ENCODE data around the gene MINDY4B. TPM values are rescaled to one million over a fixed set of nuclear protein-coding genes. Genes with fewer than 3 reads are reported as not detected.
A peak's percentile ranks its signal among the peaks of the same experiment; 100 is the strongest.

The MINDY4B gene
- polyA plus RNA-seq, 2 of the 4 experiments (the other 2 are of a cell fraction), result not detected

DNA sequence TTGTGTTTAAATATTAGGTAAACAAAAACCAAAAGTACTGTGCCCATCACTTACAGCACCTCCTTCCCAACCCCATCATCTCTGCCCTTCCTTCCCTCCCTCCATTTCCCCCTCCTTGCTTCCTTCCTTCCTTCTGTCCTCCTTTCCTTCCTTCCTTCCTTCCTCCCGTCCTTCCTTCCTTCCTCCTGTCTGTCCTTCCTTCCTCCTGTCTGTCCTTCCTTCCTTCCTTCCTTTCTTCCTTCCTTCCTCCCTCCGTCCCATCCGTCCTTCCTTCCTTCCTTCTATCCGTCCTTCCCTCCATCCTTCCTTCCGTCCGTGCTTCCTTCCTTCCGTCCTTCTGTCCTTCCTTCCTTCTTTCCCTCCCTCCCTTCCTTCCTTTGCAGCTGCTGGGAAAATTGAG lies 74.5 kb downstream of the MINDY4B start:
- 72% methylated on average over 7 of the region's 7 CpGs for WGBS (ENCODE audit: missing lambda C conversion rate)
- POLR2A ChIA-PET, result no interaction called here
- CTCF ChIA-PET, result interaction anchor here (0.6 to 2.0 kb wide), 4 partner anchors 8 to 596 kb away, joined by 3 to 9 read pairs (median 3); no protein-coding TSS in a partner anchor

DNA sequence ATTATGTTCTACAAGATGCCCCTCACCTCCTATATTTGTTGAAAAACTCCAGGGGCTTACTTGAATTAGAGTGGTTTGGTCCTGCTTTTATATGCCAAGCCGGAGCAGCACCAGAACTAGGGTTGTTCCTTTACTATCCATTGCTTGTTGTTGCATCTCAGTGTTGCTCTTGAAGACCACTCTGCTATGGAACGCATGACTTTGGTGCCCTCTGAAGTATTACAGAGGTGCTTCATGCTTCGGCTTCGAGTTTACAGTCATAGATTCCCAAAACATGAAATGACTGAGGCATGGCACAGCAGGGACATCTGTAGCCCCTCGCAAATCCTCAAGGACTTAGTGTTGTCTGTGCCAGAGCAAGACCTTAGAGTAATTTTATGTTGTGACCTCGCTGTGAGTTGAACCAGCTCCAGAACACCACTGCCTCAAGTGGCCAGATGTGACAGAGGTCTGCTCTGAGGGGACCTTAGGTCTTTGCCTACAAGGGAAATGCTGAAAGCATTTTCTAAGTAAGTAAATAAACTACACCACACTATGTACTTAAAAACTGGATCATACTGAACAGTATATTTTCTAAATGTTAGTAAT lies 75.1 kb downstream of the MINDY4B start:
- Histone ChIP-seq H3K4me3 (no peak overlapping the region), H3K4me1 (no peaks in the 10 kb centered on the region), H3K27ac (no peak overlapping the region), H3K4me2 (no peak overlapping the region), H3K9me3 (no peaks in the 10 kb centered on the region)
- FAIRE-seq (no peak), DNase-seq (ENCODE audit: low read depth in 1 of 2, low spot score in 1 of 2) (peak; percentile 16 to 32), ATAC-seq (peak; percentile 64 to 85; a peak in 4 of 6 replicates)
- ChIA-PET POLR2A (no interaction called here), CTCF (interaction anchor here (0.6 to 2.0 kb wide), 4 partner anchors 9 to 596 kb away, joined by 3 to 9 read pairs (median 3); no protein-coding TSS in a partner anchor)
- WGBS (ENCODE audit: missing lambda C conversion rate), result 61% methylated on average over 6 of the region's 6 CpGs
- TF ChIP-seq ZFP36 (IDR thresholded peaks at IDR 0.05; ENCODE audit: borderline replicate concordance, partially characterized antibody) (no peak), MYC (IDR thresholded peaks at IDR 0.05; ENCODE audit: borderline replicate concordance, low read length) (no peak), RAD21 (conservative IDR thresholded peaks at IDR 0.05 in 1 of 2, IDR thresholded peaks at IDR 0.05 in 1 of 2) (peak in 1 of 2 experiments; percentile 8; a peak in 1 of 5 replicates)
- TF ChIP-seq, protein P1, sequence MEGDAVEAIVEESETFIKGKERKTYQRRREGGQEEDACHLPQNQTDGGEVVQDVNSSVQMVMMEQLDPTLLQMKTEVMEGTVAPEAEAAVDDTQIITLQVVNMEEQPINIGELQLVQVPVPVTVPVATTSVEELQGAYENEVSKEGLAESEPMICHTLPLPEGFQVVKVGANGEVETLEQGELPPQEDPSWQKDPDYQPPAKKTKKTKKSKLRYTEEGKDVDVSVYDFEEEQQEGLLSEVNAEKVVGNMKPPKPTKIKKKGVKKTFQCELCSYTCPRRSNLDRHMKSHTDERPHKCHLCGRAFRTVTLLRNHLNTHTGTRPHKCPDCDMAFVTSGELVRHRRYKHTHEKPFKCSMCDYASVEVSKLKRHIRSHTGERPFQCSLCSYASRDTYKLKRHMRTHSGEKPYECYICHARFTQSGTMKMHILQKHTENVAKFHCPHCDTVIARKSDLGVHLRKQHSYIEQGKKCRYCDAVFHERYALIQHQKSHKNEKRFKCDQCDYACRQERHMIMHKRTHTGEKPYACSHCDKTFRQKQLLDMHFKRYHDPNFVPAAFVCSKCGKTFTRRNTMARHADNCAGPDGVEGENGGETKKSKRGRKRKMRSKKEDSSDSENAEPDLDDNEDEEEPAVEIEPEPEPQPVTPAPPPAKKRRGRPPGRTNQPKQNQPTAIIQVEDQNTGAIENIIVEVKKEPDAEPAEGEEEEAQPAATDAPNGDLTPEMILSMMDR (IDR thresholded peaks at IDR 0.05), result 0 out of 3 replicates have a peak, but pooled peaks have one; percentile 11

More for the DNA sequence above, 74.5 kb downstream of the MINDY4B start:
- H3K27ac ChIP-seq, result no peak overlapping the region
- H3K4me2 ChIP-seq, result no peak overlapping the region
- no peak for FAIRE-seq
- DNase-seq (ENCODE audit: low read depth in 1 of 2, low spot score in 1 of 2), result no peak
- H3K4me1 ChIP-seq, result no peaks in the 10 kb centered on the region
- ATAC-seq, result no peak
- no peak for TF ChIP-seq ZC3H11A (IDR thresholded peaks at IDR 0.05)
- no peak overlapping the region for H3K4me3 ChIP-seq
- H3K9me3 ChIP-seq, result no peaks in the 10 kb centered on the region

DNA sequence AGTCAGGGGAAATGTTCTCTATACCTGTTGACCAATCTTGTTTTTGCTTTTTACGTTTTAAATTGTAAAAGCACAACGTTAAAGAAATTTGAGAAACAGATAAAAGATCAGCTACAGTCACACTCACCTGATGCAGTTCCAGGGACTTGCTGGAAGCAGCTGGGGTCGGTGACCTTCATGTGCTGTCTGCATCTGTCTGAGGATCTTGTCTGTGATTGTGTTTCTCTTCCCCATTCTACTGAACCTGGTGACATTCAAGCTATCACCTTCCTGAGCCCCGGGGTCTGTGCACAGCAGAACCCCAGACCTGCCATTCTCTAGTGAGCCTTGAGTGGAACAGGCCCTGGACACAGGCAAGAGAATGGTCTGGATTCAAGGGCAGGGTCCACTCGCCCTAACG lies 75.8 kb downstream of the MINDY4B start:
- DNase-seq (ENCODE audit: low read depth in 1 of 2, low spot score in 1 of 2) (no peak), FAIRE-seq (no peak), ATAC-seq (no peak)
- Histone ChIP-seq H3K9me3 (no peaks in the 10 kb centered on the region), H3K4me1 (no peaks in the 10 kb centered on the region), H3K4me3 (no peak overlapping the region), H3K27ac (no peak overlapping the region), H3K4me2 (no peak overlapping the region)
- 19% methylated on average over 6 of the region's 6 CpGs for WGBS (ENCODE audit: missing lambda C conversion rate)
- POLR2A ChIA-PET, result no interaction called here
- TF ChIP-seq MYC (IDR thresholded peaks at IDR 0.05; ENCODE audit: borderline replicate concordance, low read length) (no peak), MAFK (IDR thresholded peaks at IDR 0.05; ENCODE audit: partially characterized antibody) (no peak), NPAS2 (CRISPR knock-in tag; IDR thresholded peaks at IDR 0.05; ENCODE audit: borderline replicate concordance) (no peak), FOSB (CRISPR knock-in tag; IDR thresholded peaks at IDR 0.05) (no peak), CEBPB (IDR thresholded peaks at IDR 0.05) (no peak), ZSCAN20 (CRISPR knock-in tag; IDR thresholded peaks at IDR 0.05) (no peak), ZC3H11A (IDR thresholded peaks at IDR 0.05) (no peak)
- TF ChIP-seq, protein P2, sequence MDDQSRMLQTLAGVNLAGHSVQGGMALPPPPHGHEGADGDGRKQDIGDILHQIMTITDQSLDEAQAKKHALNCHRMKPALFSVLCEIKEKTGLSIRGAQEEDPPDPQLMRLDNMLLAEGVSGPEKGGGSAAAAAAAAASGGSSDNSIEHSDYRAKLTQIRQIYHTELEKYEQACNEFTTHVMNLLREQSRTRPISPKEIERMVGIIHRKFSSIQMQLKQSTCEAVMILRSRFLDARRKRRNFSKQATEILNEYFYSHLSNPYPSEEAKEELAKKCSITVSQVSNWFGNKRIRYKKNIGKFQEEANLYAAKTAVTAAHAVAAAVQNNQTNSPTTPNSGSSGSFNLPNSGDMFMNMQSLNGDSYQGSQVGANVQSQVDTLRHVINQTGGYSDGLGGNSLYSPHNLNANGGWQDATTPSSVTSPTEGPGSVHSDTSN (IDR thresholded peaks at IDR 0.05), result no peak
- CTCF ChIA-PET, result interaction anchor here (1.0 to 1.4 kb wide), 2 partner anchors 11 to 42 kb away, joined by 4 read pairs; no protein-coding TSS in a partner anchor

DNA sequence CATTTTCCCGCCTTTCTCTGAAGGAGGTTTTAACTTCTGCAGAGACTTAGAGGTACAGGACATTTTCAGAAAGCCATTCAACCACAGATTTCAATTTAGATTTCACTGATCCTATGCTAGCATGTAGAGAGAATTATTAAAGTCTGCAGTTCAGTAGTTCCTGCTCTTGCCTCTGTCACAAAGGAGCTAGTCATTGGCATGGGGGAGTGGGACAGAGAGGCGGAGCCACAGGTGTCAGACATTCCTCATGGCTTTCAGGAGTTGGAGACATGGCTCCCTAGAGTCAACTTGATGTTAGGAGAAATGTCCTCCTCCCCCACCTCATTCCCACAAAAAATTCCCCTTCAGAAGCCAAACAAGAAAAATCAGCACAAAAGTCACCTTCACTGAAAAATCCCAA lies 76.2 kb downstream of the MINDY4B start:
- Histone ChIP-seq H3K9me3 (no peaks in the 10 kb centered on the region), H3K4me3 (no peak overlapping the region), H3K27ac (no peak overlapping the region), H3K4me1 (no peaks in the 10 kb centered on the region), H3K4me2 (no peak overlapping the region)
- WGBS (ENCODE audit: missing lambda C conversion rate), result 77% methylated on average over 2 of the region's 2 CpGs
- ChIA-PET POLR2A (no interaction called here), CTCF (interaction anchor here (1.0 to 1.4 kb wide), 2 partner anchors 10 to 42 kb away, joined by 4 read pairs; no protein-coding TSS in a partner anchor)
- ATAC-seq (no peak), FAIRE-seq (no peak), DNase-seq (ENCODE audit: low read depth in 1 of 2, low spot score in 1 of 2) (no peak)
- no peak for TF ChIP-seq CBX2 (IDR thresholded peaks at IDR 0.05; ENCODE audit: borderline replicate concordance, low read depth)
- no peak for TF ChIP-seq HEYL (CRISPR knock-in tag; IDR thresholded peaks at IDR 0.05)
- no peak for TF ChIP-seq NFE2L2 (conservative IDR thresholded peaks at IDR 0.05; ENCODE audit: low read length)
- TF ChIP-seq, protein P3, sequence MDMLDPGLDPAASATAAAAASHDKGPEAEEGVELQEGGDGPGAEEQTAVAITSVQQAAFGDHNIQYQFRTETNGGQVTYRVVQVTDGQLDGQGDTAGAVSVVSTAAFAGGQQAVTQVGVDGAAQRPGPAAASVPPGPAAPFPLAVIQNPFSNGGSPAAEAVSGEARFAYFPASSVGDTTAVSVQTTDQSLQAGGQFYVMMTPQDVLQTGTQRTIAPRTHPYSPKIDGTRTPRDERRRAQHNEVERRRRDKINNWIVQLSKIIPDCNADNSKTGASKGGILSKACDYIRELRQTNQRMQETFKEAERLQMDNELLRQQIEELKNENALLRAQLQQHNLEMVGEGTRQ (IDR thresholded peaks at IDR 0.05), result no peak
